Kidney (tissue), 14 donors: Measurements from ENCODE around the gene RUNDC3A. TPM values are rescaled to one million over a fixed set of nuclear protein-coding genes. Genes with fewer than 3 reads are reported as not detected.

Source experiments
- DNase-seq, 5 donors: peaks; one replicate each; pipeline ENCODE4 v3.0.0-alpha.2; 2013 to 2020
- FAIRE-seq: peaks from 2 replicates; lab custom pipeline; 2012; peaks lifted over from hg19 to GRCh38; lab: Jason Lieb, UNC
- H3K27ac ChIP-seq, 2 donors: one replicate each; pipeline ENCODE4 v1.7.0; 2013; ENCODE audit warnings: low read depth in 2 of 2, low read length in 2 of 2, inconsistent platforms in 1 of 2
- H3K27me3 ChIP-seq: one replicate; pipeline ENCODE4 v1.7.1; 2013; ENCODE audit warnings: low read length, inconsistent platforms; ENCODE audit not compliant: control insufficient read depth, insufficient read depth
- H3K36me3 ChIP-seq, 3 donors: one replicate each; pipeline versions ENCODE4 v1.7.0 to v1.7.1; 2013; ENCODE audit warnings: low read length in 3 of 3, control low read depth in 1 of 3, inconsistent platforms in 1 of 3; ENCODE audit not compliant: insufficient read depth in 3 of 3, control insufficient read depth in 2 of 3
- H3K4me1 ChIP-seq, 3 donors: one replicate each; pipeline versions ENCODE4 v1.7.0 to v1.7.1; 2013; ENCODE audit warnings: low read length in 3 of 3, inconsistent platforms in 1 of 3, low read depth in 1 of 3; ENCODE audit not compliant: control insufficient read depth in 2 of 3, insufficient read depth in 2 of 3
- H3K4me3 ChIP-seq, 3 donors: one replicate each; pipeline versions ENCODE4 v1.7.0 to v1.8.1; 2013; ENCODE audit warnings: low read length in 3 of 3, control low read depth in 1 of 3, inconsistent platforms in 1 of 3
- H3K9ac ChIP-seq, 3 donors: one replicate each; pipeline versions ENCODE4 v1.7.0 to v1.7.1; 2013; ENCODE audit warnings: low read length in 3 of 3, control low read depth in 1 of 3, inconsistent platforms in 1 of 3
- H3K9me3 ChIP-seq, 3 donors: one replicate each; pipeline versions ENCODE4 v1.7.0 to v1.7.1; 2013; ENCODE audit warnings: low read length in 3 of 3, control low read depth in 1 of 3, inconsistent platforms in 1 of 3; ENCODE audit not compliant: control insufficient read depth in 2 of 3, insufficient read depth in 1 of 3
- CTCF ChIP-seq: IDR thresholded peaks from 3 replicates; pipeline ENCODE4 v1.5.1; 2012; ENCODE audit warnings: mild to moderate bottlenecking, moderate library complexity, borderline replicate concordance; ENCODE audit not compliant: insufficient read depth; ENCODE audit errors: extremely low read depth
- intact Hi-C: fragments of 100-400 bp; cut with DNase I; formaldehyde crosslinking; loops from one replicate; pipeline ENCODE4 v1.11.1; 2022
- polyA plus RNA-seq: library from polyadenylated mRNA; stranded (reverse); fragments of 350-450 nt; fragmentation: Illumina TruSeq; extraction: RNeasy Lipid Tissue Mini Kit (QIAGEN cat#74804); gene quantifications from one replicate; pipeline ENCODE4 v1.2.3, GENCODE V29; 2014; ENCODE audit warnings: low read depth, low replicate concordance; ENCODE audit not compliant: insufficient read depth
- total RNA-seq: library from RNA; stranded (reverse); fragmentation: NEBNext Ultra II Directional; extraction: Animal tissue kit (Norgen Biotek cat#: 25700); gene quantifications from one replicate; pipeline ENCODE4 v1.2.1, GENCODE V29; 2021
- donor health status: control.
- donor health status: control.
- donor health status: control.
- donor health status: control.
- donor health status: control.
- donor health status: DM: yes; HTN: yes; CAD: no.
- donor health status: Normal renal cell carcinoma (clear cell type).

RUNDC3A gene
- total and polyA plus RNA-seq, 2 donors from 2014 or later = 2.2 to 6.4 TPM

DNA sequence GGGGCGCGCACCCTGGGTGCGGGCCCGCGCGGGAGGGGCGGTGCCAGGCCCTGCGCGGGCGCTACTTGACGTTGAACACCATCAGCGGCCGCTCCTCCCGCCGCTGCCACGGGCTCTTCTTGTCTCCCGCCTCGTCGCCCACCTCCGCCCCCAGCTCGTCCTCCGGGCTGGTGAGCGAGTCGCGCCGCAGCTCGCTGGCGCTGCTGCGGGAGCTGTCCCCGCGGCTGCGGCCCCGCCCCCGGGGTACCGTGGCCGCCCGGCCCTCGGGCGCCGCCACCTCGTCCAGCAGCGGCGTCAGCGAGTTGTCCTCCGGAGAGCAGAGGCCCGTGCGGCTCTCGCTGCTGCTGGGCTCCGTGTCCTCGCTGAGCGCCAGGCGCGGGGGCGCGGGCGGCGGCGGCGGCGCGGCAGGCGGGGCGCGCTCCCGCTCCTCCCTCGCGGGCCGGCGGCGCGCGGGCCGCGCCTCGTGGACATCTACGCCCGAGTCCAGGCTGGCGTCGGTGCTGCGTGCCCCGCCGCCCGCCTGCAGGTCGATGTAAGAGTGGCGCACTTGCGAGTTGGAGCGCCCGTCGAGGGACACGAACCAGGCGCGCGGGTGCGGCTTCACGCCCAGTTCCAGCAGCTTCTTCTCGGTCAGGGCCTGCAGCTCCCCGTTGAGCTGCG lies 45.4 kb downstream of the RUNDC3A start:
- Histone ChIP-seq H3K36me3 (peaks cover 0 to 11% (median 8%) of the 10 kb centered on the region in 3 donors), H3K27me3 (no peaks in the 10 kb centered on the region), H3K27ac (no peak overlapping the region), H3K9ac (no peak overlapping the region), H3K4me3 (no peak overlapping the region), H3K9me3 (no peaks in the 10 kb centered on the region), H3K4me1 (no peaks in the 10 kb centered on the region)
- peak in 3 of 5 donors; percentile 45 to 72 (median 53) for DNase-seq
- intact Hi-C loops = no loop called here
- TF ChIP-seq CTCF = no peak
- FAIRE-seq = no peak

- H3K27me3 ChIP-seq = no peaks in the 10 kb centered on the region
- DNase-seq (peak in 4 of 5 donors; percentile 69 to 83 (median 74)), FAIRE-seq (no peak)
- H3K4me1 ChIP-seq = no peaks in the 10 kb centered on the region
- peaks cover 0 to 11% (median 8%) of the 10 kb centered on the region in 3 donors for H3K36me3 ChIP-seq
- no peak overlapping the region for H3K4me3 ChIP-seq
- H3K27ac ChIP-seq = no peak overlapping the region
- intact Hi-C loops = no loop called here
- no peaks in the 10 kb centered on the region for H3K9me3 ChIP-seq
- TF ChIP-seq CTCF = peak; percentile 24
- no peak overlapping the region for H3K9ac ChIP-seq
Measured at GRCh38 chr17:44354582-44355561, 46.5 kb downstream of the RUNDC3A start.

GRCh38 chr17:44355642-44356099 lies 47.3 kb downstream of the RUNDC3A start:
- Histone ChIP-seq H3K9me3 (no peaks in the 10 kb centered on the region), H3K36me3 (peaks cover 0 to 10% (median 8%) of the 10 kb centered on the region in 3 donors), H3K4me3 (no peak overlapping the region), H3K27ac (no peak overlapping the region), H3K9ac (no peak overlapping the region), H3K4me1 (peaks cover 0 to 6% (median 0%) of the 10 kb centered on the region in 3 donors), H3K27me3 (no peaks in the 10 kb centered on the region)
- TF ChIP-seq CTCF = no peak
- intact Hi-C loops = no loop called here
- FAIRE-seq = no peak
- DNase-seq = no peak
